Rectal smooth muscle tissue (tissue), 1 donor: ENCODE measurements around the gene PPM1A.

ENCODE experiments used
- H3K27ac ChIP-seq: one replicate; pipeline ENCODE4 v1.7.0; 2013; ENCODE audit warnings: low read depth, low read length, inconsistent platforms
- H3K27me3 ChIP-seq: one replicate; pipeline ENCODE4 v1.7.0; 2013; ENCODE audit warnings: low read length; ENCODE audit not compliant: control insufficient read depth, insufficient read depth
- H3K36me3 ChIP-seq: one replicate; pipeline ENCODE4 v1.7.0; 2013; ENCODE audit warnings: low read length; ENCODE audit not compliant: control insufficient read depth, insufficient read depth
- H3K4me1 ChIP-seq: one replicate; pipeline ENCODE4 v1.7.0; 2013; ENCODE audit warnings: low read length; ENCODE audit not compliant: control insufficient read depth, insufficient read depth
- H3K4me3 ChIP-seq: one replicate; pipeline ENCODE4 v1.7.0; 2013; ENCODE audit warnings: low read length
- H3K9ac ChIP-seq: one replicate; pipeline ENCODE4 v1.7.0; 2013; ENCODE audit warnings: low read length

Gene PPM1A

GRCh38 chr14:60233891-60234290 lies 15.1 kb upstream of the PPM1A start:
- no peak overlapping the region for H3K4me3 ChIP-seq
- no peak overlapping the region for H3K27ac ChIP-seq
- H3K36me3 ChIP-seq, result no peaks in the 10 kb centered on the region
- no peak overlapping the region for H3K9ac ChIP-seq
- H3K27me3 ChIP-seq, result no peaks in the 10 kb centered on the region
- no peaks in the 10 kb centered on the region for H3K4me1 ChIP-seq

GRCh38 chr14:60235440-60235839 lies 13.6 kb upstream of the PPM1A start:
- H3K36me3 ChIP-seq, result no peaks in the 10 kb centered on the region
- H3K27me3 ChIP-seq, result no peaks in the 10 kb centered on the region
- H3K9ac ChIP-seq, result no peak overlapping the region
- H3K4me3 ChIP-seq, result no peak overlapping the region
- no peaks in the 10 kb centered on the region for H3K4me1 ChIP-seq
- no peak overlapping the region for H3K27ac ChIP-seq

DNA sequence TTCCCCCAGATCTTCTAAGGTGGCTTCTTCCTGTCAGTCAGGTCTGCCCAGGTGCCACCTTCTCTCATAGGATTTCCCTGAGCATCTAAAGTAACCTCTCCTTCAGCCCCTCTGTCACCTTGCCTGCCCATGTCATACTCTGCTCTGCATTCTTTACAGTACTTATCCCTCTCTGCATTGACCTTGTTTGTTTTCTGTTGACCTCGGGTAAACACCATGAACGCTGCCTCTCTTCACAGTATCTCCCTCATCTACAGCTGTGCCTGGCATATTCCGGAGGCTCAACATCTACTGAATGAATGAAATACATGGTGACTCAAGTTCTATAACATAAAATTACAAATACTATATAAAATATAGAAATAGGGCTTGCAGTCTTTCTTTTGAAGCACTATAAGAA lies 10.1 kb upstream of the PPM1A start:
- Histone ChIP-seq H3K9ac (no peak overlapping the region), H3K27me3 (no peaks in the 10 kb centered on the region), H3K36me3 (no peaks in the 10 kb centered on the region), H3K4me1 (no peaks in the 10 kb centered on the region), H3K27ac (no peak overlapping the region), H3K4me3 (no peak overlapping the region)

GRCh38 chr14:60240139-60240856 lies 8.7 kb upstream of the PPM1A start:
- Histone ChIP-seq H3K27ac (no peak overlapping the region), H3K4me1 (no peaks in the 10 kb centered on the region), H3K27me3 (no peaks in the 10 kb centered on the region), H3K9ac (no peak overlapping the region), H3K36me3 (no peaks in the 10 kb centered on the region), H3K4me3 (no peak overlapping the region)

DNA sequence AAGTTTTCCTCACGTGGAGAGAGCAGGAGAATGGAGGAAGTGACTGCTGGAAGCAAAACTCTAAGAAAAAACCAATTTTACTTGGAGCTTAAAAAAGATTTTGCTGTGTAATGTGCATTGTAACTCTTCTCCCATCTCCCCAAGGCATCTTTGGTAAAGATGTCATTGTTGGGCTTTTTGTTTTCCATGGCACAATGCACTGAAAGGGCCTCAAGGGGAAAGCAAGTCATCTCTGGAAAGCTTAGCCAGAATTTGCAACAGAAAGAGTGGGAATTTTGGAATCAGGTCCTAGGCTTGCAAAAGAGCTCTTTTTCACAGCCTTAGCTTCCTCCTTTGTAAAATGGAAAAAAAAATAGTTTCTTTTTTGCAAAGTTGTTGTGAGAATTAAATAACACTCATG lies 7.9 kb upstream of the PPM1A start:
- H3K9ac ChIP-seq, result no peak overlapping the region
- H3K4me3 ChIP-seq, result no peak overlapping the region
- H3K4me1 ChIP-seq, result no peaks in the 10 kb centered on the region
- no peaks in the 10 kb centered on the region for H3K27me3 ChIP-seq
- H3K27ac ChIP-seq, result no peak overlapping the region
- no peaks in the 10 kb centered on the region for H3K36me3 ChIP-seq

DNA sequence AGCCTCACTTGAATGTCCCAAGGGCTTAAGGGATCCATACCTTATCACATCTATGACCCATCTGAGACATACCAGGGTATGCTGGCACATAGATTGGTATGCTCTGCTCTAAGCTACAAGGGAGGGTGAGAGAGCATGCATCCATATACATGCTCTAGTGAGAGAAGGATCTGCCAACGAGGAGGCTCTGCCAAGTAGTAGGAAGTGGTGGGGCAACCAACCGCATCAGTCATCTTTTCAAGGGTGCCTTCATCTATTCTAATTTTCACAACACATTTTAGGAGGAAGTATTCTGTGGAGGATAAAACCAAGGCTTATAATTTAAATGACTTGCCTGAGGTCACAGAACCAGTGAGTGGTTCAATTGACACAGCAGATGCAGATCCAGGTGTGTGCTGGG lies 6.6 kb upstream of the PPM1A start:
- Histone ChIP-seq H3K27ac (no peak overlapping the region), H3K27me3 (no peaks in the 10 kb centered on the region), H3K36me3 (no peaks in the 10 kb centered on the region), H3K4me1 (no peaks in the 10 kb centered on the region), H3K4me3 (no peak overlapping the region), H3K9ac (no peak overlapping the region)

DNA sequence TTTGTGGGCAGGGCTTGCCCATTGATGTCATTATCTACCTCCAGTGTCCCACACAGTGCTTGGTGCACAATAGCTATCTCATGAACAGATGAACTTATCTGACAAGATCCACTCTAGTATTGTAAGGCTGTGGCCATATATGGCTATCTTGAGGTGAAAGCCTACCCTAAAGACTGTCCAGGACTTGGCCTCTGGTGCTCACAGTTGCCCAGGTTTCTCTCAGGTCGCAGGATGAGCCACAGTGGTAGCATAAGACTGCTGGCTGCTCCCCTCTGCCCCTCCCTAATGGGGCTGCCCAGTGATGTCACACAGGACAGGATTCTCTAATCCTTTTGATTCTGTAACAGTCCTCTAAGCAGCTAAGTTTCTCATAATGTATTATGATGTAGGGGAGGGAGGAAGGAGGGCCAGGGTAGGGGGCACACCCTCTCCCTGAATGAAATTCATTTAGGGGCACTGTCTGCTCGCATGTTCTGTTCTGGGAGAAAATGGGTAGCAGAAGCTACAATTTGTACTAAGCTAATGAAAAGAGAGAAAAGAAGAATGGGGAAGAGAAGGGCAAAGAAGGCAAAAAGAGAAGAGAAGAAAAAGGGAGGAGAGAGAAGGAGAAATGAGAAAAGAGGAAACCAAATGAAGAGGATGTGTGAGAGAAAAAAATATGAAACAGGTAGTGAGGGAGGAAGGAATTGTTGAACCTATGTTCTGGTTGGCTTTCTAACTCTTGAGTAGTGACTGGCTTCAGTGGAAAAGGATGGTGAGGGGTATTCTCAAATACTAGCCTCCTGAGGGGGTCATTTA lies 3.4 kb upstream of the PPM1A start:
- no peak overlapping the region for H3K27ac ChIP-seq
- H3K9ac ChIP-seq, result no peak overlapping the region
- no peaks in the 10 kb centered on the region for H3K27me3 ChIP-seq
- H3K36me3 ChIP-seq, result no peaks in the 10 kb centered on the region
- peaks cover 4% of the 10 kb centered on the region for H3K4me1 ChIP-seq
- no peak overlapping the region for H3K4me3 ChIP-seq

DNA sequence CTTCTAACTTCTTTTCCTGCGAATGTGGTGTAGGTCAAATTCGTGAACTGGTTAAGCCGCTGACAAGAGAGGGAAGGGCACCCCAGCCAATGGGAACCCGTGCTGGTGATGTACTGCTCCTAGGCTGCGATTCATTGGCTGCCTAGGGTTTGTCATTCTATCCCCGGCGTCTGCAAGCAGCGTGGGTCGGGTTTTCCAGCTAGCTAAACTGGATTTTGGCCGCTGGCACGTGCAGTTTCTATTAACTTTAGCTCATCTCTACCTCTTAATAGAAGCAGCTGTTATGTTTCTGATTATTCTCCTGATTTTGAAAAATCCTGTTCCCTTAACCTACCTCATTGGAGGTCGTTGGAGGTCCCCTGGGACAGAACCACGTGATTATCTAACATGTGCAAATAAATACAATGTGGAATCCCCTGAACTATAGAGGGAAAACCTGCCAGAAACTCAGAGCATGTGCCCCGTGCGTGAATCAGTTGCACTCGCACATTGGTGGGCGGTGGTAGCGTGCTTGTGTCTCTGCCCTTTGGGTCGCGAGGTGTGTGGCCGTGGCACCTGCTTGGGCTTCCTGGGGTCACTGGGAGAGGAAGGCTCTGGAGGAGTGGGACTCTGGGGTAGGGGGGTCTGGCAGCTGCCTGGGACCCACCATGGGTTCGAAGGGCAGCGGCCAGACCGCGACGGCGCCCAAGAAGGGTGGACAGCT lies 876 bp upstream of the PPM1A start:
- peak overlapping the region; percentile 98 for H3K9ac ChIP-seq
- peak overlapping the region; percentile 100 for H3K27ac ChIP-seq
- H3K4me1 ChIP-seq, result peaks cover 11% of the 10 kb centered on the region
- H3K27me3 ChIP-seq, result no peaks in the 10 kb centered on the region
- H3K4me3 ChIP-seq, result peak overlapping the region; percentile 75
- H3K36me3 ChIP-seq, result no peaks in the 10 kb centered on the region

GRCh38 chr14:60249321-60250256 lies 568 bp downstream of the PPM1A start:
- Histone ChIP-seq H3K4me1 (peaks cover 19% of the 10 kb centered on the region), H3K27me3 (no peaks in the 10 kb centered on the region), H3K9ac (peak overlapping the region; percentile 83), H3K36me3 (no peaks in the 10 kb centered on the region), H3K4me3 (peak overlapping the region; percentile 80), H3K27ac (peak overlapping the region; percentile 92)

- Histone ChIP-seq H3K4me3 (peak overlapping the region; percentile 80), H3K27ac (peak overlapping the region; percentile 92), H3K4me1 (peaks cover 19% of the 10 kb centered on the region), H3K36me3 (no peaks in the 10 kb centered on the region), H3K27me3 (no peaks in the 10 kb centered on the region), H3K9ac (peak overlapping the region; percentile 83)
Observed at GRCh38 chr14:60250257-60251035, 1.4 kb downstream of the PPM1A start.

GRCh38 chr14:60251877-60252276 lies 2.9 kb downstream of the PPM1A start:
- Histone ChIP-seq H3K4me1 (peaks cover 19% of the 10 kb centered on the region), H3K27me3 (no peaks in the 10 kb centered on the region), H3K36me3 (no peaks in the 10 kb centered on the region), H3K27ac (no peak overlapping the region), H3K9ac (no peak overlapping the region), H3K4me3 (peak overlapping the region; percentile 9)
